Endothelial cell of umbilical vein (primary cell): ENCODE measurements around the gene IRF3. TPM values are rescaled to one million over a fixed set of nuclear protein-coding genes. Genes with fewer than 3 reads are reported as not detected.

Experiments
- BruUV-seq: library from RNA; stranded (reverse); fragments of 400-500 nt; replicated peaks from 2 replicates; lab custom pipeline; 2021; lab: Mats Ljungman, UMichigan
- CTCF ChIA-PET: fragments of 300-600, 350-600 bp; sonication (Branson Sonifier 250); formaldehyde crosslinking; loops from one replicate; lab custom pipeline; 2021; ENCODE audit warnings: antibody characterized with exemption, inconsistent platforms; lab: Charles Lee
- POLR2A ChIA-PET: fragments of 300-600, 350-600 bp; sonication (Branson Sonifier 250); formaldehyde crosslinking; loops from one replicate; lab custom pipeline; 2021; ENCODE audit warnings: antibody characterized with exemption, inconsistent platforms; lab: Charles Lee
- DNase-seq: peaks from one replicate; pipeline ENCODE4 v3.0.0-alpha.2; 2011; ENCODE audit warnings: low read depth, low spot score
- FAIRE-seq: peaks from 2 replicates; lab custom pipeline; 2011; peaks lifted over from hg19 to GRCh38; lab: Jason Lieb, UNC
- H2AFZ ChIP-seq: 2 replicates; pipeline ENCODE4 v1.6.0; 2012; ENCODE audit warnings: low read depth, low read length, control low read depth, inconsistent platforms
- H3K27ac ChIP-seq: 2 replicates; pipeline ENCODE4 v1.5.1; 2011; ENCODE audit warnings: low read depth, mild to moderate bottlenecking, control low read depth, low read length, moderate library complexity; ENCODE audit not compliant: insufficient read depth
- H3K27me3 ChIP-seq, 2 experiments: 2 replicates each; pipeline versions ENCODE4 v1.6.0 to v1.6.1; 2011; ENCODE audit warnings: low read length in 2 of 2, mixed read lengths in 1 of 2; ENCODE audit not compliant: control insufficient read depth in 2 of 2, insufficient read depth in 2 of 2
- H3K36me3 ChIP-seq, 2 experiments: 2 replicates in 1 of 2; 3 replicates in 1 of 2; pipeline ENCODE4 v1.5.1; 2011; ENCODE audit warnings: low read length in 2 of 2, mild to moderate bottlenecking in 1 of 2, moderate library complexity in 1 of 2; ENCODE audit not compliant: control insufficient read depth in 2 of 2, insufficient read depth in 2 of 2; ENCODE audit errors: extremely low read depth in 1 of 2
- H3K4me1 ChIP-seq: 3 replicates; pipeline ENCODE4 v1.5.1; 2011; ENCODE audit warnings: mild to moderate bottlenecking, low read length; ENCODE audit not compliant: control insufficient read depth, insufficient read depth; ENCODE audit errors: extremely low read depth
- H3K4me2 ChIP-seq: 2 replicates; pipeline ENCODE4 v1.6.1; 2011; ENCODE audit warnings: low read length, control low read depth, mixed read lengths; ENCODE audit not compliant: insufficient read depth
- H3K4me3 ChIP-seq, 3 experiments: fragments of 200-600 bp in 1 of 3; sonication (generic), shearing (Covaris generic) in 1 of 3; replicated peaks in 1 of 3; 2 replicates each; pipeline ENCODE4 v1.5.1; 2011 to 2016; ENCODE audit warnings: control low read depth in 3 of 3, low read length in 3 of 3, mild to moderate bottlenecking in 2 of 3, inconsistent platforms in 1 of 3, low read depth in 1 of 3, moderate library complexity in 1 of 3; ENCODE audit not compliant: insufficient read depth in 1 of 3
- H3K79me2 ChIP-seq: 2 replicates; pipeline ENCODE4 v1.6.0; 2012; ENCODE audit warnings: low read length, inconsistent platforms; ENCODE audit not compliant: control insufficient read depth, insufficient read depth
- H3K9ac ChIP-seq: replicated peaks from 2 replicates; pipeline ENCODE3; 2011; ENCODE audit warnings: low read length, control low read depth; ENCODE audit not compliant: insufficient read depth; ENCODE audit errors: extremely low read depth
- H3K9me1 ChIP-seq: replicated peaks from 3 replicates; pipeline ENCODE4 v1.6.0; 2011; ENCODE audit warnings: mild to moderate bottlenecking, low read length; ENCODE audit not compliant: control insufficient read depth, insufficient read depth; ENCODE audit errors: extremely low read depth
- H3K9me3 ChIP-seq: replicated peaks from 2 replicates; pipeline ENCODE4 v1.5.1; 2012; ENCODE audit warnings: low read length, inconsistent platforms; ENCODE audit not compliant: control insufficient read depth, insufficient read depth
- H4K20me1 ChIP-seq: replicated peaks from 2 replicates; pipeline ENCODE3; 2011; ENCODE audit warnings: mild to moderate bottlenecking, low read length; ENCODE audit not compliant: control insufficient read depth, insufficient read depth; ENCODE audit errors: extremely low read depth
- EZH2 ChIP-seq: IDR thresholded peaks from 2 replicates; pipeline ENCODE4 v1.6.1; 2012; ENCODE audit warnings: borderline replicate concordance, low read depth, mild to moderate bottlenecking, moderate library complexity, low read length, inconsistent platforms; ENCODE audit not compliant: severe bottlenecking
- FOS ChIP-seq: IDR thresholded peaks from 2 replicates; pipeline ENCODE4 v1.6.1; 2011; ENCODE audit warnings: mild to moderate bottlenecking, low read length, moderate library complexity, borderline replicate concordance; ENCODE audit not compliant: insufficient read depth
- GATA2 ChIP-seq: IDR thresholded peaks from 2 replicates; pipeline ENCODE4 v1.7.0; 2011; ENCODE audit warnings: low read depth, mild to moderate bottlenecking, moderate library complexity, mixed read lengths, low read length; ENCODE audit not compliant: insufficient read length, insufficient read depth
- JUN ChIP-seq: IDR thresholded peaks from 2 replicates; pipeline ENCODE4 v1.6.1; 2011; ENCODE audit warnings: borderline replicate concordance, low read depth; ENCODE audit not compliant: insufficient read length, insufficient read depth
- MYC ChIP-seq: IDR thresholded peaks from one replicate; pipeline ENCODE4 v1.6.1; 2011; ENCODE audit warnings: mild to moderate bottlenecking, low read depth, low read length
- POLR2A ChIP-seq: IDR thresholded peaks from 2 replicates; pipeline ENCODE4 v1.6.1; 2012; ENCODE audit warnings: low read depth, mild to moderate bottlenecking, control low read depth, low read length
- POLR2AphosphoS5 ChIP-seq: IDR thresholded peaks from 2 replicates; pipeline ENCODE4 v1.6.1; 2012; ENCODE audit warnings: low read depth, mild to moderate bottlenecking, control low read depth, low read length, moderate library complexity; ENCODE audit not compliant: insufficient read depth
- dilution Hi-C: fragments of 300-500 bp; cut with MboI; formaldehyde crosslinking; loops from one replicate; pipeline ENCODE4 v1.15.0; 2019; ENCODE audit warnings: low sequenced_read_pairs; ENCODE audit not compliant: extremely low pct_ligation_motif_present
- intact Hi-C: fragments of 100-400 bp; cut with micrococcal nuclease; formaldehyde crosslinking; loops from one replicate; pipeline ENCODE4 v1.10.0; 2022
- microRNA-seq: library from miRNA; unstranded; fragments of <30 nt; microRNA quantifications from one replicate; pipeline ENCODE4 v1.2.0, GENCODE V29; 2021; ENCODE audit warnings: borderline number of aligned reads, borderline replicate concordance
- polyA plus RNA-seq, 4 experiments: library from polyadenylated mRNA; depleted of rRNA in 3 of 4; stranded (reverse) in 3 of 4; unstranded in 1 of 4; fragments of >200 nt; gene quantifications; 2 replicates each; pipeline versions ENCODE4 v1.2.1 to v1.2.3, GENCODE V29; 2011 to 2012; ENCODE audit warnings: missing spikeins in 1 of 4
- small RNA-seq: library from RNA; depleted of rRNA; stranded (forward); fragments of <200 nt; gene quantifications from one replicate; pipeline ENCODE3, GENCODE V24; 2012; ENCODE audit warnings: low replicate concordance, low read depth; ENCODE audit not compliant: insufficient read depth, insufficient read length
- total RNA-seq: library from RNA; stranded (reverse); gene quantifications from 2 replicates; pipeline ENCODE4 v1.2.3, GENCODE V29; 2021
- TF ChIP-seq, protein P1 (sequence below): IDR thresholded peaks from 2 replicates; pipeline ENCODE4 v1.6.1; 2011; ENCODE audit not compliant: insufficient read depth, insufficient read length
- TF ChIP-seq, protein P2 (sequence below), 2 donors: IDR thresholded peaks; 1 replicate in 1 of 2; 2 replicates in 1 of 2; pipeline ENCODE4 v1.5.1; 2011; ENCODE audit warnings: low read length in 2 of 2, mild to moderate bottlenecking in 2 of 2, moderate library complexity in 2 of 2, control low read depth in 1 of 2, inconsistent platforms in 1 of 2, low read depth in 1 of 2; ENCODE audit not compliant: insufficient read depth in 1 of 2; ENCODE audit errors: extremely low read depth in 1 of 2

IRF3 gene
- total and polyA plus RNA-seq, 2 donors (not counting 3 experiments of a cell fraction or from before 2014, with no cell fraction given) = 64.8 to 73.5 TPM

GRCh38 chr19:49613374-49613773 is 52.3 kb downstream of the IRF3 start:
- no peak overlapping the region for H2AFZ ChIP-seq
- FAIRE-seq = peak; percentile 69
- intact Hi-C loops (loop anchor here (1.0 kb wide), 1 partner anchor 27 kb away; the partner anchor contains the start of gene RRAS), dilution Hi-C loops (no loop called here)
- TF ChIP-seq POLR2A = no peak
- TF ChIP-seq MYC = no peak
- TF ChIP-seq, protein P1, sequence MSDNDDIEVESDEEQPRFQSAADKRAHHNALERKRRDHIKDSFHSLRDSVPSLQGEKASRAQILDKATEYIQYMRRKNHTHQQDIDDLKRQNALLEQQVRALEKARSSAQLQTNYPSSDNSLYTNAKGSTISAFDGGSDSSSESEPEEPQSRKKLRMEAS = peak; percentile 38
- no peak for TF ChIP-seq FOS
- TF ChIP-seq JUN = peak; percentile 44
- no peak for TF ChIP-seq EZH2
- TF ChIP-seq POLR2AphosphoS5 = no peak
- TF ChIP-seq GATA2 = no peak
- TF ChIP-seq, protein P2, sequence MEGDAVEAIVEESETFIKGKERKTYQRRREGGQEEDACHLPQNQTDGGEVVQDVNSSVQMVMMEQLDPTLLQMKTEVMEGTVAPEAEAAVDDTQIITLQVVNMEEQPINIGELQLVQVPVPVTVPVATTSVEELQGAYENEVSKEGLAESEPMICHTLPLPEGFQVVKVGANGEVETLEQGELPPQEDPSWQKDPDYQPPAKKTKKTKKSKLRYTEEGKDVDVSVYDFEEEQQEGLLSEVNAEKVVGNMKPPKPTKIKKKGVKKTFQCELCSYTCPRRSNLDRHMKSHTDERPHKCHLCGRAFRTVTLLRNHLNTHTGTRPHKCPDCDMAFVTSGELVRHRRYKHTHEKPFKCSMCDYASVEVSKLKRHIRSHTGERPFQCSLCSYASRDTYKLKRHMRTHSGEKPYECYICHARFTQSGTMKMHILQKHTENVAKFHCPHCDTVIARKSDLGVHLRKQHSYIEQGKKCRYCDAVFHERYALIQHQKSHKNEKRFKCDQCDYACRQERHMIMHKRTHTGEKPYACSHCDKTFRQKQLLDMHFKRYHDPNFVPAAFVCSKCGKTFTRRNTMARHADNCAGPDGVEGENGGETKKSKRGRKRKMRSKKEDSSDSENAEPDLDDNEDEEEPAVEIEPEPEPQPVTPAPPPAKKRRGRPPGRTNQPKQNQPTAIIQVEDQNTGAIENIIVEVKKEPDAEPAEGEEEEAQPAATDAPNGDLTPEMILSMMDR (IDR thresholded peaks at IDR 0.05; ENCODE audit: extremely low read depth in 1 of 2, insufficient read depth in 1 of 2, low read depth in 1 of 2, low read length in 2 of 2) = no peak
- peak overlapping the region; percentile 53 for H3K4me2 ChIP-seq
- no peaks in the 10 kb centered on the region for H3K9me1 ChIP-seq
- CTCF ChIA-PET = no interaction called here
- H3K4me1 ChIP-seq = peaks cover 23% of the 10 kb centered on the region
- DNase-seq = peak; percentile 53
- POLR2A ChIA-PET = interaction anchor here (0.7 kb wide), 1 partner anchor 58 kb away, joined by 6 read pairs; no protein-coding TSS in a partner anchor
- H3K4me3 ChIP-seq = no peak overlapping the region
- H3K36me3 ChIP-seq = peaks cover 0 to 20% of the 10 kb centered on the region in 2 experiments
- no peaks in the 10 kb centered on the region for H4K20me1 ChIP-seq
- peaks cover 37% of the 10 kb centered on the region for H3K79me2 ChIP-seq
- TSS peak; percentile 29 for BruUV-seq
- peak overlapping the region; percentile 16 for H3K9ac ChIP-seq
- H3K9me3 ChIP-seq = no peaks in the 10 kb centered on the region
- peak overlapping the region; percentile 71 for H3K27ac ChIP-seq
- no peaks in the 10 kb centered on the region for H3K27me3 ChIP-seq

Small RNA genes lying within 50 kb of the gene (microRNA-seq; reads per million reads assigned to microRNA genes)
- not detected for gene MIR5088

Small RNA genes lying within 50 kb of the gene (small RNA-seq; reads per million reads assigned to genes)
- gene MIR5088 = not detected

Other genes with a start within 250 kb of the IRF3 start
- not detected in 2 replicates for gene PTH2, start 242.4 kb downstream of the IRF3 start, total RNA-seq
- gene PTH2, start 242.4 kb downstream of the IRF3 start, polyA plus RNA-seq = not detected in 2 replicates
- not detected in 2 replicates for gene GFY, start 240.5 kb downstream of the IRF3 start, total RNA-seq
- not detected in 2 replicates for gene GFY, start 240.5 kb downstream of the IRF3 start, polyA plus RNA-seq
- 0.13 and 0.25 TPM in 2 replicates for gene SLC17A7, start 224.3 kb downstream of the IRF3 start, total RNA-seq
- gene SLC17A7, start 224.3 kb downstream of the IRF3 start, polyA plus RNA-seq = 0.06 and 0.07 TPM in 2 replicates
- 84.1 and 86.9 TPM in 2 replicates for gene PIH1D1, start 214.0 kb downstream of the IRF3 start, total RNA-seq
- 72.6 and 83.2 TPM in 2 replicates for gene PIH1D1, start 214.0 kb downstream of the IRF3 start, polyA plus RNA-seq
- gene ALDH16A1, start 212.6 kb downstream of the IRF3 start, total RNA-seq = 27.6 and 38.8 TPM in 2 replicates
- 33.2 and 42.3 TPM in 2 replicates for gene ALDH16A1, start 212.6 kb downstream of the IRF3 start, polyA plus RNA-seq
- 4.7 and 5.7 TPM in 2 replicates for gene FLT3LG, start 191.6 kb downstream of the IRF3 start, total RNA-seq
- 5.0 and 5.6 TPM in 2 replicates for gene FLT3LG, start 191.6 kb downstream of the IRF3 start, polyA plus RNA-seq
- 2,291 and 2,318 TPM in 2 replicates for gene RPL13A, start 178.2 kb downstream of the IRF3 start, total RNA-seq
- 4,148 and 5,694 TPM in 2 replicates for gene RPL13A, start 178.2 kb downstream of the IRF3 start, polyA plus RNA-seq
- gene RPS11, start 169.4 kb downstream of the IRF3 start, total RNA-seq = 1,764 and 1,843 TPM in 2 replicates
- gene RPS11, start 169.4 kb downstream of the IRF3 start, polyA plus RNA-seq = 4,411 and 4,760 TPM in 2 replicates
- gene FCGRT, start 153.2 kb downstream of the IRF3 start, total RNA-seq = 98.2 and 134 TPM in 2 replicates
- gene FCGRT, start 153.2 kb downstream of the IRF3 start, polyA plus RNA-seq = 197 and 215 TPM in 2 replicates
- gene RCN3, start 137.9 kb downstream of the IRF3 start, total RNA-seq = 94.4 and 96.1 TPM in 2 replicates
- gene RCN3, start 137.9 kb downstream of the IRF3 start, polyA plus RNA-seq = 52.7 and 68.3 TPM in 2 replicates
- 77.5 and 79.8 TPM in 2 replicates for gene NOSIP, start 85.3 kb downstream of the IRF3 start, total RNA-seq
- gene NOSIP, start 85.3 kb downstream of the IRF3 start, polyA plus RNA-seq = 128 and 199 TPM in 2 replicates
- gene PRRG2, start 84.5 kb downstream of the IRF3 start, total RNA-seq = 1.5 and 2.6 TPM in 2 replicates
- gene PRRG2, start 84.5 kb downstream of the IRF3 start, polyA plus RNA-seq = 2.9 and 3.0 TPM in 2 replicates
- 35.6 and 37.0 TPM in 2 replicates for gene PRR12, start 74.7 kb downstream of the IRF3 start, total RNA-seq
- 1.6 and 1.9 TPM in 2 replicates for gene PRR12, start 74.7 kb downstream of the IRF3 start, polyA plus RNA-seq
- gene RRAS, start 25.7 kb downstream of the IRF3 start, total RNA-seq = 84.8 and 89.5 TPM in 2 replicates
- gene RRAS, start 25.7 kb downstream of the IRF3 start, polyA plus RNA-seq = 250 and 329 TPM in 2 replicates
- gene SCAF1, start 23.6 kb downstream of the IRF3 start, total RNA-seq = 75.8 and 83.8 TPM in 2 replicates
- 9.6 and 13.3 TPM in 2 replicates for gene SCAF1, start 23.6 kb downstream of the IRF3 start, polyA plus RNA-seq
- gene BCL2L12, start 76 bp upstream of the IRF3 start, total RNA-seq = 52.4 and 58.5 TPM in 2 replicates
- 49.8 and 62.2 TPM in 2 replicates for gene BCL2L12, start 76 bp upstream of the IRF3 start, polyA plus RNA-seq
- 234 and 242 TPM in 2 replicates for gene PRMT1, start 11.4 kb upstream of the IRF3 start, total RNA-seq
- 542 and 599 TPM in 2 replicates for gene PRMT1, start 11.4 kb upstream of the IRF3 start, polyA plus RNA-seq
- 3.3 and 4.4 TPM in 2 replicates for gene ADM5, start 23.7 kb upstream of the IRF3 start, total RNA-seq
- gene ADM5, start 23.7 kb upstream of the IRF3 start, polyA plus RNA-seq = 3.3 and 4.5 TPM in 2 replicates
- gene CPT1C, start 25.3 kb upstream of the IRF3 start, total RNA-seq = 24.7 and 45.7 TPM in 2 replicates
- gene CPT1C, start 25.3 kb upstream of the IRF3 start, polyA plus RNA-seq = 80.8 and 88.3 TPM in 2 replicates
- gene TSKS, start 97.4 kb upstream of the IRF3 start, total RNA-seq = not detected in 2 replicates
- gene TSKS, start 97.4 kb upstream of the IRF3 start, polyA plus RNA-seq = 0.03 TPM in 1 of 2 replicates, not detected in the other
- gene AP2A1, start 101.1 kb upstream of the IRF3 start, total RNA-seq = 108 TPM in 2 replicates
- gene AP2A1, start 101.1 kb upstream of the IRF3 start, polyA plus RNA-seq = 113 and 114 TPM in 2 replicates
- 14.0 and 15.3 TPM in 2 replicates for gene FUZ, start 147.4 kb upstream of the IRF3 start, total RNA-seq
- gene FUZ, start 147.4 kb upstream of the IRF3 start, polyA plus RNA-seq = 12.3 and 14.5 TPM in 2 replicates
- 55.8 and 62.9 TPM in 2 replicates for gene MED25, start 152.4 kb upstream of the IRF3 start, total RNA-seq
- 28.3 and 31.7 TPM in 2 replicates for gene MED25, start 152.4 kb upstream of the IRF3 start, polyA plus RNA-seq
- 184 and 187 TPM in 2 replicates for gene PTOV1, start 185.3 kb upstream of the IRF3 start, total RNA-seq
- 116 and 125 TPM in 2 replicates for gene PTOV1, start 185.3 kb upstream of the IRF3 start, polyA plus RNA-seq
- 112 and 114 TPM in 2 replicates for gene PNKP, start 201.7 kb upstream of the IRF3 start, total RNA-seq
- gene PNKP, start 201.7 kb upstream of the IRF3 start, polyA plus RNA-seq = 39.4 and 48.4 TPM in 2 replicates
- 61.9 and 64.2 TPM in 2 replicates for gene AKT1S1, start 211.5 kb upstream of the IRF3 start, total RNA-seq
- 68.3 and 76.8 TPM in 2 replicates for gene AKT1S1, start 211.5 kb upstream of the IRF3 start, polyA plus RNA-seq
- gene TBC1D17, start 211.8 kb upstream of the IRF3 start, total RNA-seq = 36.1 and 39.3 TPM in 2 replicates
- gene TBC1D17, start 211.8 kb upstream of the IRF3 start, polyA plus RNA-seq = 34.2 and 37.4 TPM in 2 replicates
- gene IL4I1, start 231.0 kb upstream of the IRF3 start, total RNA-seq = 5.6 and 9.1 TPM in 2 replicates
- gene IL4I1, start 231.0 kb upstream of the IRF3 start, polyA plus RNA-seq = 5.0 and 7.4 TPM in 2 replicates